Measurements from ENCODE around the gene KCNAB2. TPM values are rescaled to one million over a fixed set of nuclear protein-coding genes. Genes with fewer than 3 reads are reported as not detected.
A peak's percentile ranks its signal among the peaks of the same experiment; 100 is the strongest.

KCNAB2 gene
- total RNA-seq, 2 experiments from 2014 or later = 290 to 299 TPM

DNA sequence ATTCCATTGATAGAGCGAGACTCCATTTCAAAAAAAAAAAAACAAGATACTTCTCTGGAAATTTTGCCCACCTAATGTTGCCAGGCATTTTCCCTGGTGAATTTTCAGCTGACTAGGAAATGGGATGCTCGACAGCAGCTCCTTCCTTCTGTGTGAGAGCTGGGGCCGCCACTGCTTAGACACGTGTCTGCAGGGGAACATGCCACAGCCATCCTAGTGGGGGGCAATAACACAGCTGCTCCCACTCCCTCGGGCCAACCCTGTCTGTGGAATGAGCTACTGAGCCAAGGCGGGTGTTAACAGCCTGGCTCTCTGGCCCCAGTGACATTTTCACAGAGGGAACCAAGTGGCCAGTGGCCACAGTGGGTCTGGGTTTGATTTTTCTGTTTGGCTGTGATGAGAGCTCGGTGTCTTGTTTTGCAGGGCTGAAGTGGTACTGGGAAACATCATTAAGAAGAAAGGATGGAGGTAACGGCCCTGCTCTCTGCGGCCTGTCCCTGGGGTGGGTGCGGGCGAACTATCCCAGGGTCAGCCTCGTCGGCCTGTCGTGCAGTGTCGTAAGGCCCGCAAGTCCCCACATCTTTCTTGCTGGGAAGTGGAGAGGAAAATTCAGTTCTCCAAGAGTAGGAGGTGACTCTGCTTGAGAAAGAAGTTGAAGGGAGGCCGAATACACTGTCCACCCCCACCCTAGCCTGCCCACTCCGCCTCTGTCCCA lies 39.2 kb downstream of the KCNAB2 start:
- Mint-ChIP-seq H3K4me1 (ENCODE audit: low read depth) (no peaks in the 10 kb centered on the region), H3K4me3 (no peak overlapping the region), H3K27ac (no peak overlapping the region), H3K36me3 (ENCODE audit: low read depth) (peaks cover 34% of the 10 kb centered on the region), H3K27me3 (no peaks in the 10 kb centered on the region), H3K9me3 (no peaks in the 10 kb centered on the region)
- DNase-seq (no peak), ATAC-seq (no peak)
- TF ChIP-seq, protein P1, sequence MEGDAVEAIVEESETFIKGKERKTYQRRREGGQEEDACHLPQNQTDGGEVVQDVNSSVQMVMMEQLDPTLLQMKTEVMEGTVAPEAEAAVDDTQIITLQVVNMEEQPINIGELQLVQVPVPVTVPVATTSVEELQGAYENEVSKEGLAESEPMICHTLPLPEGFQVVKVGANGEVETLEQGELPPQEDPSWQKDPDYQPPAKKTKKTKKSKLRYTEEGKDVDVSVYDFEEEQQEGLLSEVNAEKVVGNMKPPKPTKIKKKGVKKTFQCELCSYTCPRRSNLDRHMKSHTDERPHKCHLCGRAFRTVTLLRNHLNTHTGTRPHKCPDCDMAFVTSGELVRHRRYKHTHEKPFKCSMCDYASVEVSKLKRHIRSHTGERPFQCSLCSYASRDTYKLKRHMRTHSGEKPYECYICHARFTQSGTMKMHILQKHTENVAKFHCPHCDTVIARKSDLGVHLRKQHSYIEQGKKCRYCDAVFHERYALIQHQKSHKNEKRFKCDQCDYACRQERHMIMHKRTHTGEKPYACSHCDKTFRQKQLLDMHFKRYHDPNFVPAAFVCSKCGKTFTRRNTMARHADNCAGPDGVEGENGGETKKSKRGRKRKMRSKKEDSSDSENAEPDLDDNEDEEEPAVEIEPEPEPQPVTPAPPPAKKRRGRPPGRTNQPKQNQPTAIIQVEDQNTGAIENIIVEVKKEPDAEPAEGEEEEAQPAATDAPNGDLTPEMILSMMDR (IDR thresholded peaks at IDR 0.05) = no peak
- CTCF ChIA-PET = no interaction called here
- POLR2A ChIA-PET = interaction anchor here (1.1 kb wide), 1 partner anchor 10 kb away, joined by 4 read pairs; no protein-coding TSS in a partner anchor
- intact Hi-C loops (cut with micrococcal nuclease) = no loop called here

DNA sequence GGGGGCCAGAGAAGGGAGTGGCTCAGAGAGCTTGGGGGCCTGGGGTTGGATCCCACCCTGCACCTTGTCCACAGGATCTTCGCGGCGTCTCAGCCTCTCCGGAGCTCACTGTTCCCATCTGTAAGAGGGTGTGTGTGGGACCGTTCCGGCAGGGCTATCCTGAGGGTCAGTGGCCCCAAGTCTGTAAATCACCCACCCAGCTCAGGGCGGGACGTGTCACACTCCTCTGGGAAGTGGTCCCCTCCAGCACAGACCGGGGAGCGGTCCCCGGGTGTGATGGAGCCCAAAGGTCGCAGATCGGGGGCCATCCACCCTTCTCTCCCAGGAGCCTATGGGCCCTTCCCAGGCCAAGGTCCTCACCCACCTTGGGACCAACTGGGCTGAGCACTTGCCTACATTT lies 40.0 kb downstream of the KCNAB2 start:
- H3K9me3 Mint-ChIP-seq = no peaks in the 10 kb centered on the region
- ChIA-PET POLR2A (interaction anchor here (0.6 to 1.1 kb wide), 4 partner anchors 9 to 68 kb away, joined by 3 to 4 read pairs (median 3); no protein-coding TSS in a partner anchor), CTCF (no interaction called here)
- TF ChIP-seq, protein P1 (IDR thresholded peaks at IDR 0.05) = no peak
- H3K27ac Mint-ChIP-seq = no peak overlapping the region
- H3K27me3 Mint-ChIP-seq = no peaks in the 10 kb centered on the region
- no peaks in the 10 kb centered on the region for H3K4me1 Mint-ChIP-seq (ENCODE audit: low read depth)
- no peak for ATAC-seq
- peaks cover 31% of the 10 kb centered on the region for H3K36me3 Mint-ChIP-seq (ENCODE audit: low read depth)
- intact Hi-C loops (cut with micrococcal nuclease) = no loop called here
- no peak for DNase-seq
- H3K4me3 Mint-ChIP-seq = no peak overlapping the region

DNA sequence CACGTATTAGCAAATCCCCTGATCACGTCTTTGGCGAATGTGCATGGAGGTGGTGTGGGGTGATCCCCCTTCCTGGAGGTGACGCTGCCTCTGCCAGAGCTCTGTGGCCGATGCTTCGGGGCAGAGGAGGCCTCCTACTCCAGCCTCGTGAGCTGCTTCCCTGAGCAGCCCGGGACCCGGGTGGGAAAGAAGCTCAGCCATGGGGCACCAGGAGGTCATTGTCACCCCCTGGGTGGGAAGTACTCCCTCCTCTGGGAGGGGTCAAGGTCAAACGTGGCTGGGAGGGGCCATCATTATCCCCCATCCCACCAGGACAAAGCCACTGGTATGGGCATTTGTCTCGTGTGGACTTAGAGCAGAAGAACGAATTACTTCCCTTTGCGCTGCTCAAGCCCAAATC lies 40.7 kb downstream of the KCNAB2 start:
- Mint-ChIP-seq H3K36me3 (ENCODE audit: low read depth) (peaks cover 31% of the 10 kb centered on the region), H3K27me3 (no peaks in the 10 kb centered on the region), H3K27ac (peak overlapping the region; percentile 34), H3K4me3 (no peak overlapping the region), H3K9me3 (no peaks in the 10 kb centered on the region), H3K4me1 (ENCODE audit: low read depth) (no peaks in the 10 kb centered on the region)
- CTCF ChIA-PET = no interaction called here
- DNase-seq (no peak), ATAC-seq (no peak)
- TF ChIP-seq, protein P1 (IDR thresholded peaks at IDR 0.05) = no peak
- intact Hi-C loops (cut with micrococcal nuclease) = no loop called here
- POLR2A ChIA-PET = interaction anchor here (0.6 to 0.9 kb wide), 2 partner anchors 11 to 68 kb away, joined by 3 read pairs; no protein-coding TSS in a partner anchor

DNA sequence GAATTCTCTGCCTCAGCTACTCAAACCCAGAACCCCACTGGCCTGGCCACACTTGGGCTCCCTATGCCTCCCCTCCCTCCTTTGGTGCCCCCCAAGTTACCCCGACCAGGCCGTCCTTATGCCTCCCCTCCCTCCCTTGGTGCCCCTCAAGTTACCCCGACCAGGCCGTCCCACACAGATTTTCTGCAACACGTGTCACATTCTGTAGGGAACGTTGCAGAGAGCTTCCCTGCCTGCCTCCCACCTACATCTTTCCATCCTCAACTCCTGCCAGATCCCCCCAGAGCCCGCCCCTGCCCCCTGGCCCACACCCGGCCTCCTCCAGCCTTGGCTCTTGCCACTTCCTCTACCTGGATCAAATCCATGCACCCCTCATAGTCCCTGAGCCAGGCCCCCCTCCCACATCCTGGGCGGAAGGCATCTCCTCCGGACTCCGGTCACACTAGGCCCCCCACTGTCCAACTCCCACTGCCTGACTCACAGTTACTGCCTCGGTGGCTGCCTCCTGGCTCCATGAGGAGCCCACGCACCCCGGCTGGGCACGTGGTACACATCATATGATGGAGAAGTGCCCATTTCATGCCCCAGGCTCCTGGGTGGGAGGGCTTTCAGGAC lies 41.2 kb downstream of the KCNAB2 start:
- POLR2A ChIA-PET = interaction anchor here (0.9 kb wide), 1 partner anchor 10 kb away, joined by 3 read pairs; no protein-coding TSS in a partner anchor
- no peaks in the 10 kb centered on the region for H3K4me1 Mint-ChIP-seq (ENCODE audit: low read depth)
- H3K4me3 Mint-ChIP-seq = no peak overlapping the region
- ATAC-seq (no peak), DNase-seq (no peak)
- H3K27me3 Mint-ChIP-seq = no peaks in the 10 kb centered on the region
- CTCF ChIA-PET = no interaction called here
- no peaks in the 10 kb centered on the region for H3K9me3 Mint-ChIP-seq
- H3K27ac Mint-ChIP-seq = peak overlapping the region; percentile 52
- TF ChIP-seq, protein P1 (IDR thresholded peaks at IDR 0.05) = no peak
- H3K36me3 Mint-ChIP-seq (ENCODE audit: low read depth) = peaks cover 27% of the 10 kb centered on the region
- intact Hi-C loops (cut with micrococcal nuclease) = no loop called here

DNA sequence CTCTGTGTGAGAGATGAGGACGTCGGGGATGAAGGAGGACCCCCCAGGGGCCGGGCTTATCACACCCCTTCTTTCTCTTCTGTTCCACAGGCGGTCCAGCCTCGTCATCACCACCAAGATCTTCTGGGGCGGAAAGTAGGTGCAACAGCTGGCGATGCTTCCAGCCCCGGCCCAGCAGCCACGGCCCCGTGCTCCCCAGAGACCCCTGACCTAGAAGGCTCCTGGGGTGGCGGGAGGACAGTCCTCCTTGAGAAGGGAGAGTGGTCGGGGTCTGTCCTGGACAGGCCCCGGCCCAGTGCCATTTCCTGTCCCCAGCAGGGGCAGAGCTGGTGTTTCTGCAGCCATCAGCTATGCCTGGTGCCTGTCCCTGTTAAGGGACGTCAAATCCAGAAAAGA lies 41.7 kb downstream of the KCNAB2 start:
- Mint-ChIP-seq H3K4me1 (ENCODE audit: low read depth) (no peaks in the 10 kb centered on the region), H3K4me3 (no peak overlapping the region), H3K36me3 (ENCODE audit: low read depth) (peaks cover 27% of the 10 kb centered on the region), H3K27ac (no peak overlapping the region), H3K9me3 (no peaks in the 10 kb centered on the region), H3K27me3 (no peaks in the 10 kb centered on the region)
- ChIA-PET POLR2A (interaction anchor here (0.6 to 0.9 kb wide), 2 partner anchors 10 to 11 kb away, joined by 3 to 4 read pairs; no protein-coding TSS in a partner anchor), CTCF (no interaction called here)
- TF ChIP-seq, protein P1 (IDR thresholded peaks at IDR 0.05) = no peak
- intact Hi-C loops (cut with micrococcal nuclease) = no loop called here
- ATAC-seq = no peak
- DNase-seq = no peak

Data from activated CD8-positive, alpha-beta T cell treated with anti-CD3 and anti-CD28 coated beads for 36 hours (primary cell).